ENCODE data around the gene COLEC11. TPM values are rescaled to one million over a fixed set of nuclear protein-coding genes. Genes with fewer than 3 reads are reported as not detected.

COLEC11 gene
- total and polyA plus RNA-seq, 2 experiments from 2014 or later: 1.3 to 1.5 TPM

GRCh38 chr2:3666613-3666975 is 71.7 kb downstream of the COLEC11 start (continued):
- TF ChIP-seq ZNF462 (CRISPR knock-in tag; IDR thresholded peaks at IDR 0.05): no peak

- ATAC-seq: no peak
- Histone ChIP-seq H4K20me1 (replicated peaks; ENCODE audit: insufficient read depth) (no peaks in the 10 kb centered on the region), H3K27ac (ENCODE audit: low read depth) (no peak overlapping the region), H3K79me2 (replicated peaks; ENCODE audit: insufficient read depth) (no peaks in the 10 kb centered on the region), H3K9me2 (ENCODE audit: insufficient read depth) (no peaks in the 10 kb centered on the region), H3K4me2 (no peak overlapping the region), H3K36me3 (ENCODE audit: insufficient read depth) (no peaks in the 10 kb centered on the region), H3K27me3 (ENCODE audit: insufficient read depth) (no peaks in the 10 kb centered on the region), H3K4me3 (no peak overlapping the region), H2AFZ (no peak overlapping the region), H3K4me1 (ENCODE audit: insufficient read depth) (no peaks in the 10 kb centered on the region), H3F3A (replicated peaks; ENCODE audit: low read depth) (no peaks in the 10 kb centered on the region)
- no peak for DNase-seq (ENCODE audit: low spot score)
- no peak overlapping the region for H3K27ac Mint-ChIP-seq
- peaks cover 20% of the 10 kb centered on the region for H3K9me3 Mint-ChIP-seq
- peaks cover 3% of the 10 kb centered on the region; the same call in 1 of the 3 replicates for H3K36me3 Mint-ChIP-seq (ENCODE audit: low read depth)
- H3K27me3 Mint-ChIP-seq (ENCODE audit: insufficient read depth, low read depth, poor library complexity): peaks cover 6% of the 10 kb centered on the region
- H3K4me3 Mint-ChIP-seq: no peak overlapping the region
- H3K4me1 Mint-ChIP-seq: no peaks in the 10 kb centered on the region
- TF ChIP-seq EZH2phosphoT487 (IDR thresholded peaks at IDR 0.05; ENCODE audit: unreplicated experiment): no peak
- no peak for TF ChIP-seq REST (IDR thresholded peaks at IDR 0.05; ENCODE audit: unreplicated experiment)
- TF ChIP-seq NANOG (IDR thresholded peaks at IDR 0.05; ENCODE audit: borderline replicate concordance): no peak
- TF ChIP-seq CTCF (conservative IDR thresholded peaks at IDR 0.05; ENCODE audit: low read depth in 2 of 2): no peak
- no peak for TF ChIP-seq STAT1 (IDR thresholded peaks at IDR 0.05; ENCODE audit: unreplicated experiment)
- TF ChIP-seq ZNF114 (CRISPR knock-in tag; IDR thresholded peaks at IDR 0.05): no peak
- TF ChIP-seq CREB1 (CRISPR knock-in tag; IDR thresholded peaks at IDR 0.05; ENCODE audit: low read depth): no peak
- TF ChIP-seq ETS1 (IDR thresholded peaks at IDR 0.05): no peak
- no peak for TF ChIP-seq EZH2 (IDR thresholded peaks at IDR 0.05; ENCODE audit: low read depth, unreplicated experiment)
These were observed 72.3 kb downstream of the COLEC11 start for GRCh38 chr2:3667151-3667631.

Measured in GM23338 (cell line).